Keratinocyte (primary cell): ENCODE results near the gene TMEM184A. TPM values are rescaled to one million over a fixed set of nuclear protein-coding genes. Genes with fewer than 3 reads are reported as not detected.

Experiments used
- DNase-seq: peaks from one replicate; pipeline ENCODE4 v3.0.0-alpha.2; 2011; ENCODE audit warnings: low read depth, missing footprints, low spot score
- FAIRE-seq: peaks from 2 replicates; lab custom pipeline; 2011; peaks lifted over from hg19 to GRCh38; lab: Jason Lieb, UNC
- H2AFZ ChIP-seq: 2 replicates; pipeline ENCODE4 v1.6.0; 2012; ENCODE audit warnings: low read length, control low read depth, inconsistent platforms; ENCODE audit not compliant: control insufficient read depth
- H3K27ac ChIP-seq: 2 replicates; pipeline ENCODE4 v1.5.1; 2011; ENCODE audit warnings: low read length; ENCODE audit not compliant: control insufficient read depth, insufficient read depth
- H3K27me3 ChIP-seq: 3 replicates; pipeline ENCODE4 v1.6.0; 2011; ENCODE audit warnings: low read length; ENCODE audit not compliant: control insufficient read depth, insufficient read depth; ENCODE audit errors: extremely low read depth
- H3K36me3 ChIP-seq, 2 experiments: 2 replicates in 1 of 2; 3 replicates in 1 of 2; pipeline ENCODE4 v1.5.1; 2011; ENCODE audit warnings: low read length in 2 of 2, mild to moderate bottlenecking in 1 of 2; ENCODE audit not compliant: control insufficient read depth in 2 of 2, insufficient read depth in 2 of 2; ENCODE audit errors: extremely low read depth in 1 of 2
- H3K4me1 ChIP-seq: 3 replicates; pipeline ENCODE4 v1.5.1; 2011; ENCODE audit warnings: low read length; ENCODE audit not compliant: control insufficient read depth, insufficient read depth; ENCODE audit errors: extremely low read depth
- H3K4me2 ChIP-seq: 3 replicates; pipeline ENCODE4 v1.6.0; 2011; ENCODE audit warnings: low read depth, low read length; ENCODE audit not compliant: control insufficient read depth, insufficient read depth; ENCODE audit errors: extremely low read depth
- H3K4me3 ChIP-seq, 3 experiments: fragments of 200-600 bp in 1 of 3; sonication (generic) in 1 of 3; 2 replicates in 2 of 3; 3 replicates in 1 of 3; pipeline ENCODE4 v1.5.1; 2011 to 2016; ENCODE audit warnings: low read length in 3 of 3, mild to moderate bottlenecking in 3 of 3, control low read depth in 2 of 3, inconsistent platforms in 1 of 3, low read depth in 1 of 3, mixed read lengths in 1 of 3, mixed run types in 1 of 3, moderate library complexity in 1 of 3; ENCODE audit not compliant: control insufficient read depth in 2 of 3, insufficient read depth in 2 of 3; ENCODE audit errors: extremely low read depth in 1 of 3
- H3K79me2 ChIP-seq: 2 replicates; pipeline ENCODE4 v1.6.0; 2012; ENCODE audit warnings: low read length; ENCODE audit not compliant: control insufficient read depth, insufficient read depth
- H3K9ac ChIP-seq: 3 replicates; pipeline ENCODE4 v1.6.0; 2011; ENCODE audit warnings: low read length; ENCODE audit not compliant: control insufficient read depth, insufficient read depth; ENCODE audit errors: extremely low read depth
- H3K9me1 ChIP-seq: 3 replicates; pipeline ENCODE4 v1.6.0; 2011; ENCODE audit warnings: low read length; ENCODE audit not compliant: control insufficient read depth, insufficient read depth; ENCODE audit errors: extremely low read depth
- H3K9me3 ChIP-seq: 2 replicates; pipeline ENCODE4 v1.5.1; 2012; ENCODE audit warnings: low read depth, low read length; ENCODE audit not compliant: control insufficient read depth
- H4K20me1 ChIP-seq: 3 replicates; pipeline ENCODE4 v1.6.0; 2011; ENCODE audit warnings: low read length; ENCODE audit not compliant: control insufficient read depth, insufficient read depth; ENCODE audit errors: extremely low read depth
- EZH2 ChIP-seq: IDR thresholded peaks from one replicate; pipeline ENCODE4 v1.6.1; 2012; ENCODE audit warnings: inconsistent platforms, mild to moderate bottlenecking, low read length, moderate library complexity
- dilution Hi-C: fragments of 300-500 bp; cut with MboI; formaldehyde crosslinking; loops from one replicate; pipeline ENCODE4 v1.7.0; 2020; ENCODE audit warnings: low sequenced_read_pairs; ENCODE audit not compliant: extremely low pct_ligation_motif_present
- polyA plus RNA-seq, 5 experiments: library from polyadenylated mRNA; depleted of rRNA in 3 of 5; stranded (reverse) in 3 of 5; stranded (forward) in 1 of 5; unstranded in 1 of 5; fragments of >200 nt; gene quantifications; 1 replicate in 1 of 5; 2 replicates in 3 of 5; 3 replicates in 1 of 5; pipeline versions ENCODE4 v1.2.1 to v1.2.3, GENCODE V29; 2011 to 2012; ENCODE audit warnings: missing spikeins in 2 of 5, low read depth in 1 of 5, low replicate concordance in 1 of 5
- TF ChIP-seq, protein P1 (sequence below), 3 experiments: IDR thresholded peaks in 1 of 3; conservative IDR thresholded peaks in 1 of 3; optimal IDR thresholded peaks in 1 of 3; 2 replicates in 2 of 3; 3 replicates in 1 of 3; pipeline versions ENCODE3 to v1.5.1; 2011; ENCODE audit warnings: low read length in 3 of 3, mild to moderate bottlenecking in 3 of 3, moderate library complexity in 2 of 3, control low read depth in 1 of 3, inconsistent platforms in 1 of 3; ENCODE audit not compliant: insufficient read depth in 2 of 3; ENCODE audit errors: extremely low read depth in 1 of 3

The TMEM184A gene
- polyA plus RNA-seq, 1 donor (not counting 4 experiments of a cell fraction or from before 2014, with no cell fraction given), result 2.9 TPM

DNA sequence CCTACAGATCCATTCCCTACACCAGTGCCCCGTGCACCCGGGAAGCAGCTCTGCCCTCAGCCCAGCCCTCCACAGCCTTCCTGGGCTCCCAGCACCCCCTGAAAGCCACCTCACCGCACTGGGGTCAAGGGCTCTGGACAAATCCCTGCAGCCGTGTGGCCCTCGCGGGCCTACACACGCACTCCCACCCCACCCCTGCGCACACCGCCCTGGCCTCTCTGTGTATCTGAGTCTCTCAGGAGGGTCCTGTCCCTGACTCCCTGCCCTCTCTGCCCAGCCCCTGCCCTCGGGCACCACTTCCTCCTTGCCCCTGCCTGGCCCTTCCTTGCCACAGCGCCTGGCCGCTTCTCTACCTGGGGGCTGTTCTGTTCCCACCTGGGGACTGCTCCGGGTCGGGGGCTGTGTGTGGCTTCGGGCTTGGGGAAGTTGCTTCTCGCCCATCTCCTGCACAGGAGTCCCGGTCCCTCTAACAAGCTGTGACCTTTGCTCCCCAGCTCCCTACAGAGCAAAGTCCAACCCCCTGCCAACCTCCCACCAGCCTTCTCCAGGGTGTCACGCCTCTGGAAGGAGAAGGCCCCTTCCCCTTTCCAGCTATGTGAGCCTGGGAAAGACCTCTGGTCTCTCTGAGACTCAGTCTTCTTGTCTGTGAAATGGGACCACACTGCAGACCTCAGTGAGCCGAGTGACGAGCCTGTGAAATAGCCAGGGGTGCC is 1.5 kb downstream of the TMEM184A start:
- Histone ChIP-seq H3K4me3 (no peak overlapping the region), H3K9me3 (no peaks in the 10 kb centered on the region), H3K27ac (no peak overlapping the region), H3K4me1 (peaks cover 26% of the 10 kb centered on the region), H3K4me2 (no peak overlapping the region), H3K79me2 (no peaks in the 10 kb centered on the region), H3K9ac (no peak overlapping the region), H4K20me1 (no peaks in the 10 kb centered on the region), H3K9me1 (no peaks in the 10 kb centered on the region), H3K36me3 (no peaks in the 10 kb centered on the region), H3K27me3 (no peaks in the 10 kb centered on the region), H2AFZ (no peak overlapping the region)
- DNase-seq, result no peak
- no peak for FAIRE-seq
- dilution Hi-C loops, result no loop called here
- no peak for TF ChIP-seq EZH2
- TF ChIP-seq, protein P1, sequence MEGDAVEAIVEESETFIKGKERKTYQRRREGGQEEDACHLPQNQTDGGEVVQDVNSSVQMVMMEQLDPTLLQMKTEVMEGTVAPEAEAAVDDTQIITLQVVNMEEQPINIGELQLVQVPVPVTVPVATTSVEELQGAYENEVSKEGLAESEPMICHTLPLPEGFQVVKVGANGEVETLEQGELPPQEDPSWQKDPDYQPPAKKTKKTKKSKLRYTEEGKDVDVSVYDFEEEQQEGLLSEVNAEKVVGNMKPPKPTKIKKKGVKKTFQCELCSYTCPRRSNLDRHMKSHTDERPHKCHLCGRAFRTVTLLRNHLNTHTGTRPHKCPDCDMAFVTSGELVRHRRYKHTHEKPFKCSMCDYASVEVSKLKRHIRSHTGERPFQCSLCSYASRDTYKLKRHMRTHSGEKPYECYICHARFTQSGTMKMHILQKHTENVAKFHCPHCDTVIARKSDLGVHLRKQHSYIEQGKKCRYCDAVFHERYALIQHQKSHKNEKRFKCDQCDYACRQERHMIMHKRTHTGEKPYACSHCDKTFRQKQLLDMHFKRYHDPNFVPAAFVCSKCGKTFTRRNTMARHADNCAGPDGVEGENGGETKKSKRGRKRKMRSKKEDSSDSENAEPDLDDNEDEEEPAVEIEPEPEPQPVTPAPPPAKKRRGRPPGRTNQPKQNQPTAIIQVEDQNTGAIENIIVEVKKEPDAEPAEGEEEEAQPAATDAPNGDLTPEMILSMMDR (optimal IDR thresholded peaks at IDR 0.05 in 1 of 3, IDR thresholded peaks at IDR 0.05 in 1 of 3, conservative IDR thresholded peaks at IDR 0.05 in 1 of 3; ENCODE audit: extremely low read depth in 1 of 3, insufficient read depth in 2 of 3, low read length in 3 of 3), result no peak

DNA sequence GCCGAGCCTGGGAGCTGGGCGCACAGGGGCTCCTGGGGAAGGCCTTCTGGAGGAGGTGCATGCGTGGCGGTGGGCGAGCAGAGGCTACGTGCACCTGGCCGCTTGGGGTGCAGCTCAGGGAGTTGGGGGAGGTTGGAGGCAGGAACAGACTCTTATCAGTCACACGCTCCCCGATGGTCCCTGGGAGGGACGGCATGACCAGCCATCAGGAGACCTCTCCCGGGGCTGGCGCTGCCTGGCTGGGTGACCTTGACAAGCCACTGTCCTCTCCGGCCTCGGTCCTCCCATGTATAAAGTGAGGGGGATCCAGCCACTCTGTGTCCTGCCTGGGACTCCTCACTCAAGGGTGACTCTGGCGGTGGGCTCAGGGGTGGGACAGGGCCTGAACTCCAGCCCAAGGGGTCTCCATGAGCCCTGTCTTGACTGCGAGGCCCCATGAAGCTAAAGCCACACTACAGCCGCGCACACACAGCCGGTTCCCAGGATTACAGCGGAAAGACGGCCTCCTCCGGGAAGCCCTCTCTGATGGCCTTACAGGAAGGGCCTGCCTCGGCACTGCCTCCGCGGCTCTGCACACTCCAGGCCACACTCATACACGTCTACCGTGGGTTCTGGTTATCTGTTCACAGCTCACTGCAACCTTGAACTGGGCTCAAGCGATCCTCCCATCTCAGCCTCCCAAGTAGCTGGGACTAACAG is 2.3 kb downstream of the TMEM184A start:
- no peak overlapping the region for H3K9ac ChIP-seq
- FAIRE-seq, result no peak
- H3K79me2 ChIP-seq, result no peaks in the 10 kb centered on the region
- no peak overlapping the region for H2AFZ ChIP-seq
- TF ChIP-seq, protein P1 (optimal IDR thresholded peaks at IDR 0.05 in 1 of 3, IDR thresholded peaks at IDR 0.05 in 1 of 3, conservative IDR thresholded peaks at IDR 0.05 in 1 of 3; ENCODE audit: extremely low read depth in 1 of 3, insufficient read depth in 2 of 3, low read length in 3 of 3), result no peak
- TF ChIP-seq EZH2, result no peak
- dilution Hi-C loops, result no loop called here
- peaks cover 18% of the 10 kb centered on the region for H3K4me1 ChIP-seq
- H3K4me3 ChIP-seq, result no peak overlapping the region
- H3K9me1 ChIP-seq, result no peaks in the 10 kb centered on the region
- no peaks in the 10 kb centered on the region for H3K9me3 ChIP-seq
- no peak overlapping the region for H3K4me2 ChIP-seq
- H4K20me1 ChIP-seq, result no peaks in the 10 kb centered on the region
- DNase-seq, result no peak
- no peaks in the 10 kb centered on the region for H3K27me3 ChIP-seq
- H3K27ac ChIP-seq, result no peak overlapping the region
- no peaks in the 10 kb centered on the region for H3K36me3 ChIP-seq
